K562 treated with DMSO at 1 percent for 24 hours (cell line): Measurements from ENCODE around the gene FAT2. TPM values are rescaled to one million over a fixed set of nuclear protein-coding genes. Genes with fewer than 3 reads are reported as not detected.

ENCODE experiments used
- total RNA-seq: library from RNA; unstranded; fragments of 300-600 nt; gene quantifications from 2 replicates; pipeline ENCODE4 v1.2.3, GENCODE V29; 2022; ENCODE audit warnings: low read depth; ENCODE audit not compliant: insufficient read depth

FAT2 gene, protein sequence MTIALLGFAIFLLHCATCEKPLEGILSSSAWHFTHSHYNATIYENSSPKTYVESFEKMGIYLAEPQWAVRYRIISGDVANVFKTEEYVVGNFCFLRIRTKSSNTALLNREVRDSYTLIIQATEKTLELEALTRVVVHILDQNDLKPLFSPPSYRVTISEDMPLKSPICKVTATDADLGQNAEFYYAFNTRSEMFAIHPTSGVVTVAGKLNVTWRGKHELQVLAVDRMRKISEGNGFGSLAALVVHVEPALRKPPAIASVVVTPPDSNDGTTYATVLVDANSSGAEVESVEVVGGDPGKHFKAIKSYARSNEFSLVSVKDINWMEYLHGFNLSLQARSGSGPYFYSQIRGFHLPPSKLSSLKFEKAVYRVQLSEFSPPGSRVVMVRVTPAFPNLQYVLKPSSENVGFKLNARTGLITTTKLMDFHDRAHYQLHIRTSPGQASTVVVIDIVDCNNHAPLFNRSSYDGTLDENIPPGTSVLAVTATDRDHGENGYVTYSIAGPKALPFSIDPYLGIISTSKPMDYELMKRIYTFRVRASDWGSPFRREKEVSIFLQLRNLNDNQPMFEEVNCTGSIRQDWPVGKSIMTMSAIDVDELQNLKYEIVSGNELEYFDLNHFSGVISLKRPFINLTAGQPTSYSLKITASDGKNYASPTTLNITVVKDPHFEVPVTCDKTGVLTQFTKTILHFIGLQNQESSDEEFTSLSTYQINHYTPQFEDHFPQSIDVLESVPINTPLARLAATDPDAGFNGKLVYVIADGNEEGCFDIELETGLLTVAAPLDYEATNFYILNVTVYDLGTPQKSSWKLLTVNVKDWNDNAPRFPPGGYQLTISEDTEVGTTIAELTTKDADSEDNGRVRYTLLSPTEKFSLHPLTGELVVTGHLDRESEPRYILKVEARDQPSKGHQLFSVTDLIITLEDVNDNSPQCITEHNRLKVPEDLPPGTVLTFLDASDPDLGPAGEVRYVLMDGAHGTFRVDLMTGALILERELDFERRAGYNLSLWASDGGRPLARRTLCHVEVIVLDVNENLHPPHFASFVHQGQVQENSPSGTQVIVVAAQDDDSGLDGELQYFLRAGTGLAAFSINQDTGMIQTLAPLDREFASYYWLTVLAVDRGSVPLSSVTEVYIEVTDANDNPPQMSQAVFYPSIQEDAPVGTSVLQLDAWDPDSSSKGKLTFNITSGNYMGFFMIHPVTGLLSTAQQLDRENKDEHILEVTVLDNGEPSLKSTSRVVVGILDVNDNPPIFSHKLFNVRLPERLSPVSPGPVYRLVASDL (N-terminal part only)
- 0.06 and 0.07 TPM in 2 replicates for total RNA-seq

DNA sequence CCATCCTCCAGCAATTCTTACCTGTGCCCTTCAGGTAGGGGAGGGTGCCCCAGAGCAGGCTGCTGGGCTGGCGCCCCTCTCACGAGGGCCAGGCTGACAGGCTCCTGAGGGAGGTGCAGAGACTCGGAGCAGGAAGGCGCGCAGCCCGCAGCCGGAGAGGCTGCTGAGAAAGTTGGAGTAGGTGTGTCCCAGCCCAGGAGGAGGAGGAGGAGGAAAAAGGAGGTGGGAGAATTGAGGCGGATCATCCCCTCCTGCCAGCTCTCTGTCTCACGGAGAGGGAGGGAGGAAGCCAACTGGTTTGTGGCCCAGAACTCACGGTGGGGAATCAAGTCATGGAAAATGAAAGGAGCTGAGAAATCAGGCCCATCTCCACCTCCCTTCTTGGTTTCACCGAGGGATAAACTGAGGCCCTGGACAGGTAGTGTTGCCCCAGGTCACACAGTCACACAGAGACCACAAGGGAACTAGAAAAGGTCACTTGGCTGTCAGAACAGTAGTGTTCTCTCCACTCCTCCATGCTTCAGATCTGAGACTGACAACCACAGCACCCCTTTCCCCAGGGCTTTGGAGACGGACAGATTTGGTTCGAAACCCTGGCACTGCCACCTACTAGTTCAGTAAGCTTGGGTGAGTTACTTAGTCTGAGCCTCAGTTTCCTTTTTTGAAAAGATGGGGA lies at the start of gene FAT2:
FAT2 (minus strand) TSS at position 188 of the 676 bp plus-strand sequence. CDS start 22,400 bp downstream, outside the sequence.

Other genes starting within 250 kb of the FAT2 start
- gene SLC36A2, start 243.8 kb downstream of the FAT2 start, total RNA-seq, result not detected in 2 replicates
- gene SLC36A1, start 143.7 kb downstream of the FAT2 start, total RNA-seq, result 3.9 and 4.8 TPM in 2 replicates
- 16.0 and 16.8 TPM in 2 replicates for gene SPARC, start 95.6 kb upstream of the FAT2 start, total RNA-seq
- 86.6 and 102 TPM in 2 replicates for gene ATOX1, start 167.3 kb upstream of the FAT2 start, total RNA-seq
- 44.6 and 52.5 TPM in 2 replicates for gene G3BP1, start 180.6 kb upstream of the FAT2 start, total RNA-seq